ENCODE measurements around the gene CCDC171. TPM values are rescaled to one million over a fixed set of nuclear protein-coding genes. Genes with fewer than 3 reads are reported as not detected.

The CCDC171 gene
- total RNA-seq, 1 experiment from 2014 or later: 2.4 TPM

DNA sequence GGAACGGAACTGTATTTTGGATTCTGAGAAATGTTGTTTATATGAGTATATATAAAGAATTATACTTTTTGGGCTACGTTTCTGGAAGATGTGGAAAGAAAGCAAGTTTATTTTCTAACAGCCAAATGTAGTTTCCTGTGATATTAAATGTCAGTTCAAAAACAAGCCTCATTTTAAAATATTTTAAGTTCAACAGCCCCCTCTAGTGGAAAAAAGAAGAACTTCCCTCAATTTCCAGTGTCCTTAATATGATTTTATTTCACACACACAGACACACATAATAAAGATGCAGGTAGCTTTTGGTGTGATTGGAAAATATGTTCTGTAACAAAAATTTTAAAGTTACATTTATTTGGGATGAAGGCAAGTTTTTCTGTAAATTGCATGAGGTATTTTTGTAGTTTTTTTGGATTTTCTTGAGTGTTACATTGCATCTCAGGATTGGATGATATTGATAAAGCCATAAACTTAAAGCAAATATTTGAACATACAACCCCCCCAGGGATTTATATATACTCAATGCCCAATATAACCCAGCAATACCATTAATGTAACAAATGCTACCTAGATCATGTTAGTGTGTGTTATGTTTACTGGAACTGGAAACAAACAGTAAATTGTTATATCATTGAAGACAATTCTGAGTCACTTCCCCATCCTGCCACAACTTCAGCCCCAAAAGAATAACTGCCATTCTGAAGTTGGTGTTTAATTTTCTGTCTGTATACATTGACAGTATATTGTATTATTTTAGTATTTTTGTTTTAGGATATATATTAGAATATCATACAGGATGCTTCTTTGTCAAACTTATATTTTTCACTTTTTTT lies 54.0 kb downstream of the CCDC171 start:
- H3K56ac ChIP-seq (ENCODE audit: insufficient read length, low read depth, low read length): no peak overlapping the region
- H2AFZ ChIP-seq (ENCODE audit: low read length): no peak overlapping the region
- DNase-seq: no peak
- WGBS (ENCODE audit: extremely low coverage, insufficient read length, low lambda C conversion rate): no CpG with 5 or more reads among the region's 2 CpGs
- H3T11ph ChIP-seq (ENCODE audit: low read length): no peak overlapping the region
- H3K4me1 ChIP-seq (ENCODE audit: insufficient read depth, low read length): no peaks in the 10 kb centered on the region
- TF ChIP-seq, protein P1, sequence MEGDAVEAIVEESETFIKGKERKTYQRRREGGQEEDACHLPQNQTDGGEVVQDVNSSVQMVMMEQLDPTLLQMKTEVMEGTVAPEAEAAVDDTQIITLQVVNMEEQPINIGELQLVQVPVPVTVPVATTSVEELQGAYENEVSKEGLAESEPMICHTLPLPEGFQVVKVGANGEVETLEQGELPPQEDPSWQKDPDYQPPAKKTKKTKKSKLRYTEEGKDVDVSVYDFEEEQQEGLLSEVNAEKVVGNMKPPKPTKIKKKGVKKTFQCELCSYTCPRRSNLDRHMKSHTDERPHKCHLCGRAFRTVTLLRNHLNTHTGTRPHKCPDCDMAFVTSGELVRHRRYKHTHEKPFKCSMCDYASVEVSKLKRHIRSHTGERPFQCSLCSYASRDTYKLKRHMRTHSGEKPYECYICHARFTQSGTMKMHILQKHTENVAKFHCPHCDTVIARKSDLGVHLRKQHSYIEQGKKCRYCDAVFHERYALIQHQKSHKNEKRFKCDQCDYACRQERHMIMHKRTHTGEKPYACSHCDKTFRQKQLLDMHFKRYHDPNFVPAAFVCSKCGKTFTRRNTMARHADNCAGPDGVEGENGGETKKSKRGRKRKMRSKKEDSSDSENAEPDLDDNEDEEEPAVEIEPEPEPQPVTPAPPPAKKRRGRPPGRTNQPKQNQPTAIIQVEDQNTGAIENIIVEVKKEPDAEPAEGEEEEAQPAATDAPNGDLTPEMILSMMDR (conservative IDR thresholded peaks at IDR 0.05): peak; percentile 81
- H3K9me3 Mint-ChIP-seq: peaks cover 0 to 3% of the 10 kb centered on the region in 2 experiments; a peak in 2 of 5 replicates
- no peak overlapping the region for H2BK12ac ChIP-seq (ENCODE audit: insufficient read length, low read depth, low read length)
- no peak overlapping the region for H3K23ac ChIP-seq (ENCODE audit: insufficient read length, low read depth, low read length)
- H3K4me2 ChIP-seq (ENCODE audit: insufficient read depth, insufficient read length, low read length): no peak overlapping the region
- no peak overlapping the region for H4K5ac ChIP-seq (ENCODE audit: insufficient read length, low read depth, low read length)
- H2AK5ac ChIP-seq (ENCODE audit: insufficient read length, low read length): no peak overlapping the region
- H3K27ac ChIP-seq (ENCODE audit: insufficient read length, low read depth, low read length): no peak overlapping the region
- no peaks in the 10 kb centered on the region for H4K20me1 ChIP-seq (ENCODE audit: control insufficient read depth, insufficient read depth, insufficient read length)
- H2BK20ac ChIP-seq (ENCODE audit: low read depth, low read length, poor library complexity, severe bottlenecking): no peak overlapping the region
- no peak overlapping the region for H3K14ac ChIP-seq (ENCODE audit: insufficient read depth, low read length)
- no peaks in the 10 kb centered on the region for H3K79me2 ChIP-seq (ENCODE audit: insufficient read depth, low read length)
- H3K36me3 Mint-ChIP-seq (ENCODE audit: insufficient read depth in 1 of 3, low read depth in 3 of 3): no peaks in the 10 kb centered on the region
- H3K4ac ChIP-seq (ENCODE audit: low read depth, low read length): no peak overlapping the region
- H3K23me2 ChIP-seq (ENCODE audit: insufficient read length, low read depth, low read length, poor library complexity, severe bottlenecking): no peaks in the 10 kb centered on the region
- no peak overlapping the region for H2BK120ac ChIP-seq (ENCODE audit: low read depth, low read length, poor library complexity, severe bottlenecking)
- H3K27me3 Mint-ChIP-seq (ENCODE audit: low read depth): no peaks in the 10 kb centered on the region
- no peak overlapping the region for H4K8ac ChIP-seq (replicated peaks; ENCODE audit: insufficient read length, low read depth, low read length)
- no peak overlapping the region for H3K4me3 Mint-ChIP-seq
- no peak overlapping the region for H4K91ac ChIP-seq (ENCODE audit: insufficient read length, low read depth, low read length)
- no peaks in the 10 kb centered on the region for H3K4me1 Mint-ChIP-seq
- H3K27ac Mint-ChIP-seq: no peak overlapping the region
- no peak overlapping the region for H2BK15ac ChIP-seq (ENCODE audit: low read depth, low read length)
- H3K9me3 ChIP-seq (ENCODE audit: control insufficient read depth, low read depth, low read length): no peaks in the 10 kb centered on the region
- H2BK5ac ChIP-seq (ENCODE audit: insufficient read length, low read length): no peak overlapping the region
- H3K18ac ChIP-seq (ENCODE audit: insufficient read length, low read depth, low read length): no peak overlapping the region
- no peaks in the 10 kb centered on the region for H3K79me1 ChIP-seq (ENCODE audit: insufficient read depth, low read depth, low read length, poor library complexity, severe bottlenecking)
- no peak overlapping the region for H3K9ac ChIP-seq (ENCODE audit: extremely low read depth, insufficient read length, low read length)
- no peaks in the 10 kb centered on the region for H3K27me3 ChIP-seq (ENCODE audit: insufficient read depth, low read length)

Measured in H9 (cell line).